H1 (cell line): Measurements from ENCODE around the gene FAR2. TPM values are rescaled to one million over a fixed set of nuclear protein-coding genes. Genes with fewer than 3 reads are reported as not detected.

Experiments
- ATF3 ChIP-seq: IDR thresholded peaks from 2 replicates; pipeline ENCODE4 v1.6.1; 2011; ENCODE audit warnings: low read depth, mild to moderate bottlenecking, low read length; ENCODE audit not compliant: insufficient read depth
- BACH1 ChIP-seq: IDR thresholded peaks from 2 replicates; pipeline ENCODE4 v1.6.1; 2012; ENCODE audit warnings: low read length, improper control_type of control experiment
- CEBPB ChIP-seq: IDR thresholded peaks from 2 replicates; pipeline ENCODE4 v1.6.1; 2012; ENCODE audit warnings: low read depth, low read length
- HDAC2 ChIP-seq, 2 experiments: fragments of 300-600 bp in 1 of 2; sonication (generic) in 1 of 2; IDR thresholded peaks; 2 replicates each; pipeline ENCODE4 v1.6.1; 2011 to 2012; ENCODE audit warnings: low read depth in 2 of 2, low read length in 2 of 2, mild to moderate bottlenecking in 2 of 2, moderate library complexity in 2 of 2, borderline replicate concordance in 1 of 2, inconsistent platforms in 1 of 2
- JUND ChIP-seq: IDR thresholded peaks from 2 replicates; pipeline ENCODE4 v1.6.1; 2011; ENCODE audit warnings: mild to moderate bottlenecking, improper control_type of control experiment, low read length
- NANOG ChIP-seq: IDR thresholded peaks from 2 replicates; pipeline ENCODE4 v1.6.1; 2011; ENCODE audit warnings: low read length, low read depth, mild to moderate bottlenecking, inconsistent platforms; ENCODE audit not compliant: insufficient read depth, poor library complexity, severe bottlenecking
- TAF7 ChIP-seq: optimal IDR thresholded peaks from 2 replicates; pipeline ENCODE3; 2011; ENCODE audit warnings: low read depth, mild to moderate bottlenecking, inconsistent platforms, low read length, moderate library complexity, borderline replicate concordance
- polyA plus RNA-seq, 7 experiments: library from polyadenylated mRNA; depleted of rRNA in 3 of 7; stranded (reverse) in 5 of 7; unstranded in 2 of 7; fragments of >200 nt in 5 of 7; fragments of 200-250 nt in 2 of 7; gene quantifications; 1 replicate in 5 of 7; 2 replicates in 1 of 7; 4 replicates in 1 of 7; pipeline versions ENCODE4 v1.2.1 to v1.2.3, GENCODE V29; 2011 to 2013; ENCODE audit warnings: missing spikeins in 2 of 7, mixed read lengths in 2 of 7
- total RNA-seq: library from RNA; stranded (reverse); fragmentation: NEBNext Ultra II Directional; extraction: Animal tissue kit (Norgen Biotek cat#: 25700); gene quantifications from 2 replicates; pipeline ENCODE4 v1.2.1, GENCODE V29; 2021

The FAR2 gene
- total and polyA plus RNA-seq, 2 of the 8 experiments (the other 6 are each of a cell fraction or from before 2014, with no cell fraction given) = 24.0 to 24.1 TPM

GRCh38 chr12:29317556-29318363 is 168.7 kb downstream of the FAR2 start (continued):
- TF ChIP-seq NANOG (no peak), HDAC2 (IDR thresholded peaks at IDR 0.05; ENCODE audit: borderline replicate concordance in 1 of 2, low read depth in 2 of 2, low read length in 2 of 2) (no peak), ATF3 (no peak), CEBPB (peak; percentile 32; the same call in 1 of the 2 replicates), BACH1 (no peak), JUND (0 out of 2 replicates have a peak, but pooled peaks have one; percentile 19), TAF7 (no peak)
